HuH-7.5 (cell line): Measurements from ENCODE around the gene RERE.
"Not testable (repeated sequence)": the region's sequence is repeated elsewhere in the genome, so short reads cannot be mapped to it uniquely, and the experiment has no call there.

ENCODE experiments used
- DNase-seq: peaks from one replicate; pipeline ENCODE4 v3.0.0; 2011; ENCODE audit warnings: low spot score

The RERE gene

GRCh38 chr1:8602471-8603219 is 214.8 kb downstream of the RERE start:
- DNase-seq = no peak

- no peak for DNase-seq
Observed at GRCh38 chr1:8600336-8600735, 217.1 kb downstream of the RERE start.

GRCh38 chr1:8599646-8600212 is 217.7 kb downstream of the RERE start:
- DNase-seq = no peak

DNA sequence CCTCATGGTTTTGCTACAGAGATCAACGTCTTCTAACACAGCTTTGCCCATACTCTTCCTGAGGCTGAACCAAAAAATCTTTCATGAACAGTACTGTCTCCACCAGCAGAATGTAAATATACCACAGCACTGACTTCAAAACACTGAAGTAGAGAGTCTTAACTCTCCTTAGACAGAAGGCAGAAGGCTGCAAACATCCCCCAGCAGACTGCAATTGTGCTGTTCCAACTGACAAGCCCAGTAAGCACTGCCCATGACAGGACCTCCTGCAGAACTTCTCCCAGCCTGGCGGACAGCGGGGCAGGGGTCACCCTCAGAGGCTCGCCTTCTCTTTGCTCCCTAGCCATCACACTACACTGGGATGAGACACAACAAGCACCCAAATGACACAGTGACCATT is 218.7 kb downstream of the RERE start:
- DNase-seq = no peak

- DNase-seq = peak; percentile 19
Observed at GRCh38 chr1:8598060-8598724, 219.2 kb downstream of the RERE start.

DNA sequence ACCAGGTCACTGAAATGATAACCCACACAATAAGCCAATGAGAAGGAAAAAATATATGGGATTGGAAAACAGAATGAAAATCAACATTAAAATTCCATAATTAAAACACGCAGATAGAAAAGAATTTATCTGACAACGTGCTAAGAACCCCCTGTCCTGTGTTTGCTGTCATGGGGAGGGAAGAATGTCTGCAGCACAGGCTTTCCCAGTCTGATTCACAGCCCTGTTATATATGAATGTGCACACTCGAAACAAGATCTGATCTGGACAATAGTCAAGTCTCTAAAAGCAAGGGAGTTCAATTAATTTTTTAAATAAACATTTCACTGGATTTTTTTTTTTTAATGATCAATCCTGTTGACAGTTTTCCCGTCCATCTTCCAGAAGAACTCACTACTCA is 220.0 kb downstream of the RERE start:
- no peak for DNase-seq

DNA sequence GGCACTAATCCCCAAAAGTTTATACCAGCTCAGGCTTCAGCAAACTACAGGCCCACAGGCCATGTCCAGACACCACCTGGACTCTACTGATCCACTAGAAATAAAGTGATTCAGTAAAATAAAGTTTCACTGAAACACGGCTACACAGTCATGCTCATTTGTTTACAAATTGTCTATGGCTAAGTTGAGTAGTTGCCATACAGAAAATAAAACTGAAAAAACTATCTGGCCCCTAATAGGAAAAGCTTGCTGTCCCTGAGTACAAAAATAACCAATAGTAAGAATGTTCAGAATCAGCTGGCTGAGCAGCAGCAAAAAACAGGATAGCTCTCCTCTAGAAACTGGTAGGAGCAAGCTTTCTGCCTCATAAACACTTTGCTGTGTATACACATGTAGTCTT is 221.5 kb downstream of the RERE start:
- no peak for DNase-seq

DNA sequence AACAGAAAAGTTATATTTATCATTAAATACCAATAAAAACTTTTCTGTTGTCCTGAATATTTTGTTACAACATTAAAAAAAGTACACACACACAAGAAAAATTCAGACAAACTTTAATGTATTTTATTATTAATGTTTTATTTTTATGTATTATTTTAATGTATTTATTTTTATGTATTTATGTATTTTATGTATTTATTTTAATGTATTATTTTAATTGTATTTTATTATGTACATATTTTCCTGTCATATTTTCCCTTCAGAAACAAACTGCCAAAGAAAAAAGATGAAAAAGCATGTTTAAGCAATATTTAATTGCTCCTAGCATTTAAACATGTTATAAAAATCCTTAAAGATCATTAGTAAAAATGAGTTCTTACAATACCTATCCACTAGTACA is 222.1 kb downstream of the RERE start:
- DNase-seq = no peak

GRCh38 chr1:8593292-8593691 is 224.1 kb downstream of the RERE start:
- DNase-seq = not testable (repeated sequence)

GRCh38 chr1:8591569-8591968 is 225.9 kb downstream of the RERE start:
- DNase-seq = no peak

DNA sequence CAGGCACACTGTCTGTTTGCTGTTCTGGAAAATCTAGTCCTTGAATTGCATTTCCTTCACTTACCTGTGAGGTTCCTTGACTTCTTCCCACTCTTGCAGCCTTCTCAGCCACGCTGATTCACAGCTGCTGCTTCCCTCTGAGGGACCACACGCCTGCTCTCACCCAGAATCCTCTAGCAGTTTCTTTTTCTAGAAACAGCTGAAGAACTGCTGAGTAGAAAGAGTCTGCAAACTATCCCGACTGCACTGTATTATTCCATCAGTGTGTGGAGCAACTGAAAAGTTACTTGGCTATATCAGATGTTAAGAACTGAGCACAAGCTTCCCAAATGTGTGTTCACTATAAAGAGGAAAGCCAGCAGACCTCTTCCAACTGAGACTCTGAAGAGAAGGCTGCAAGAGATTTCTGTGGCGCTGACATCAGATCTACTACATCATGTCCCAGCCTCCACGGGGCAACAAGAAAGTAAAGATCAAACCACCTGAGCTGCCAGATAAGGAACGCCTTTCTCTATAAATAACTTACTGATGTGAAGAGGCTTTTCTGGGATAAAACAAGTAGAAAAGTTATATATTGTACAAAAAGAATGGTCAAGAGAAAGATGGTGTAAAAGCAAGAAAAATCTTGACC is 226.6 kb downstream of the RERE start:
- no peak for DNase-seq

- no peak for DNase-seq
Observed at GRCh38 chr1:8589571-8589970, 227.9 kb downstream of the RERE start.

- no peak for DNase-seq
Observed at GRCh38 chr1:8587784-8588183, 229.7 kb downstream of the RERE start.

DNA sequence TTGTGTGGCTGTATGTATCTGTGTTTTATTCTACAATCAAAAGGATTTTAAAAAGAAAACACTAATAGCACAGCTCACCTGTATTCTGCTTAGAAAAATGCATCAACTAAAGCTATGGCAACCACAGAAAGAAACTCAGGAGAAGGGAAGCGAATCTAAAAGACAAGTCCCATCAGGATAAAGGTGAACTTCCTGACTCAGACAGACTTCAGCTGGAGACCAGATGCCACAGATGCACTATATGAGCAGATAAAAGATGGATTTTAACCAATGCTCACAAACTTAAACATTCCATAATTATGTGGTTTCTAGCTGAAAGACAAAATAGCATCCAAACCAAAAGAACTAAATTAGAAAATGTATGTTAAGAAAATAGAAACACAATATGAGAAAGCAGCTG is 231.0 kb downstream of the RERE start:
- DNase-seq = no peak

DNA sequence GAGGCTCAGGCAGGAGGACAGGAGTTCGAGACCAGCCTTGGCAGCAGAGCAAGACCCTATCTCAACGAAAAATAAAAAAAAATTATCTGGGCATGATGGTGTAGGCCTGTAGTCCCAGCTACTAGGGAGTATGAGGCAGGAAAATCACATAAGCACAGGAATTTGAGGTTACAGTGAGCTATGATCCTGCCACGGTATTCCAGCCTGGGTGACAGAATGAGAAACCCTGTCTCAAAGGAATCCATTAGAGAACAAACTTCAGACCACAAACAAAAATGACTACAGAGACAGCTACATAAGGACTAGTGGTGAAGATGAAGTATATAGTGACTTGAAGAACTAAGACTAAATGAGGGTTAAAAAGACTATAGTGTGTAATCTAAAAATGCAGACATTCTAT is 233.1 kb downstream of the RERE start:
- no peak for DNase-seq

DNA sequence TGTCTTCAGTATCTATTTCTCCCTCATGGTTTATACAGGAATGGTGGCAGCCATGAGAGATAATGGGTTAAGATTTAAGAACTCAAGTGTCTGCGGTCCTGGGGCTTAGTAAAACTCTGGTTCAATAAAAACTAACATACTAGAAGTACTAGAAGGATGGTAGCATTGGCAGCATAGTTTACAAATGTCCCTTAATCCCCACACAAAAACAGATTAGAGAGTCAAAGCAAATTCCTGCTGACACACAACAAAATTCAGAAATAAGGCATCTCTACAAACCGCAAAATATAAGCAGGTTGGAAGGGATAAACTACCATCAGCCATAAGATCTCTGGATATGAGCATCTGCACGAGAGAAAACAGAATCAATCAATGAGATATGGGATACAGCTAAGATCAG is 234.4 kb downstream of the RERE start:
- DNase-seq = no peak

- DNase-seq = no peak
Observed at GRCh38 chr1:8580566-8580965, 236.9 kb downstream of the RERE start.

DNA sequence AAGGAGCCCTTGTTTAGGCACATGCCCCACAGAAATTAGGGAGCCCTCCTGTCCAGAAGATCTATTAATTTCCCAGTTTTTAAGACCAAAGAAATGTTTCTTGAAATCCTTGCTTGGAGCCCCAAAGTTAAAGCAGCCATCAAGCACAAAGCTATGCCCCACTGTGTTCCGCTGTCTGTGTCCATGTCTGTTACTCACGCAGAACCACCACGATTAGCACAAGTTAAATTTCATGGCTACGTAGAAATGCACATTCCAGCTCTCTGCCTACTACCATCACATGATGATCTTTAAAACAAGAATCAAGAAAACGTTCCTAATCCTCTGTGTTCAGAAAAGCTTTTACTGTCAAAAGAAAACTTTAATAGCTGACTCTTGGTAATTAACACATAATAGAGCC is 238.5 kb downstream of the RERE start:
- no peak for DNase-seq

GRCh38 chr1:8578132-8578877 is 239.1 kb downstream of the RERE start:
- DNase-seq = no peak

- no peak for DNase-seq
Observed at GRCh38 chr1:8574985-8575384, 242.5 kb downstream of the RERE start.

- DNase-seq = no peak
Observed at GRCh38 chr1:8572106-8572505, 245.3 kb downstream of the RERE start.
